Liver (tissue), 3 donors: Measurements from ENCODE around the gene AKT1S1.

ENCODE experiments used
- GABPA ChIP-seq, 2 donors: IDR thresholded peaks in 1 of 2; conservative IDR thresholded peaks in 1 of 2; 2 replicates each; pipeline ENCODE4 v1.6.1; 2016; ENCODE audit warnings: antibody characterized with exemption in 2 of 2, mild to moderate bottlenecking in 1 of 2, moderate library complexity in 1 of 2
- TF ChIP-seq, protein P1 (sequence below): IDR thresholded peaks from 2 replicates; pipeline ENCODE4 v1.6.1; 2016; ENCODE audit warnings: antibody characterized with exemption
- TF ChIP-seq, protein P2 (sequence below): IDR thresholded peaks from 2 replicates; pipeline ENCODE4 v1.6.1; 2016; ENCODE audit warnings: antibody characterized with exemption
- TF ChIP-seq, protein P3 (sequence below): fragments of 150-350 bp; IDR thresholded peaks from 2 replicates; pipeline ENCODE4 v1.5.1; 2017; ENCODE audit warnings: improper control_type of control experiment, low read depth, low read length; ENCODE audit not compliant: missing input control
- donor health status: healthy.
- donor health status: healthy.

DNA sequence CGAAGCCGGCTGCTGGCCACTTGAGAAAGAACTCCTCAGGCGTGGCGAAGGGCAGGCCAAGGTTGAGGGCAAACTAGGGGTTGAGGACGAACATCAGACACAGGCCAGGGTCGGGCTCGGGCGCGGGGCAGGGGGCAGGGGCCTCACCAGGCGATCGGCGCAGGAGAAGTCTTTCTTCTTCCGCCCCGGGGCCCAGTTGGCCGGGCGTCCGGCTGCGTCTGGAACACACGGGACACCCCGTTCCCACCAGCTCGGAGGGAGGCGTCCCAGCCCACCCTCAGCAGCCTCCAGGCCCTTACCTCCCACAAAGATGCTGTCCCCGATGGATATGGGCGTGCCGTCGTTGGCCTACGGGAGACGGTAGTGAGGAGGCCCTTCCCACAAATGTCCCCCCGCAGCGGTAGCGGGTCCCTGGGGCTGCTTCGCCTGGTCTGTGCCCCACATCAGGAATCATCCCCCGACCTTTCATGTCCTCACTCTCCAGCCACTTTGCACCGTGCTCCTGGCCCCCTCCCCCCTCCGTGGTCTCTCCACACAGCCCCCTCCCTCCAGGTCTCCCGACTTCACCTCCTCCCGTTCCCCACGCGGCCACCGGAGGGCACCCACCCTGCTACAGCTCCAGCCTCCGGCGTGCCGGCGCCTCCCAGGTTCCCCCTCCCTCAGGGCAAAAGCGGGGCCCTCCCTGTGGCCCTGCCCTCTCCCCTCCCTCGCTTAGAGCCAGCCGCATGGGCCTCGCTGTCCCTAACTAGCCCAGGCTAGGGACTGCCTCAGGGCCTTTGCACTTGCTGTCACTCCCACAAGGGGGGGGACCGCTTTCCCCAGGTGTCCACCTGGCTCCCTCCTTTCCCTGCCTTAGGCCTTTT, 14.5 kb downstream of the AKT1S1 start:
- no peak for TF ChIP-seq GABPA (IDR thresholded peaks at IDR 0.05 in 1 of 2, conservative IDR thresholded peaks at IDR 0.05 in 1 of 2)
- TF ChIP-seq, protein P1, sequence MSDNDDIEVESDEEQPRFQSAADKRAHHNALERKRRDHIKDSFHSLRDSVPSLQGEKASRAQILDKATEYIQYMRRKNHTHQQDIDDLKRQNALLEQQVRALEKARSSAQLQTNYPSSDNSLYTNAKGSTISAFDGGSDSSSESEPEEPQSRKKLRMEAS, result no peak
- TF ChIP-seq, protein P2, sequence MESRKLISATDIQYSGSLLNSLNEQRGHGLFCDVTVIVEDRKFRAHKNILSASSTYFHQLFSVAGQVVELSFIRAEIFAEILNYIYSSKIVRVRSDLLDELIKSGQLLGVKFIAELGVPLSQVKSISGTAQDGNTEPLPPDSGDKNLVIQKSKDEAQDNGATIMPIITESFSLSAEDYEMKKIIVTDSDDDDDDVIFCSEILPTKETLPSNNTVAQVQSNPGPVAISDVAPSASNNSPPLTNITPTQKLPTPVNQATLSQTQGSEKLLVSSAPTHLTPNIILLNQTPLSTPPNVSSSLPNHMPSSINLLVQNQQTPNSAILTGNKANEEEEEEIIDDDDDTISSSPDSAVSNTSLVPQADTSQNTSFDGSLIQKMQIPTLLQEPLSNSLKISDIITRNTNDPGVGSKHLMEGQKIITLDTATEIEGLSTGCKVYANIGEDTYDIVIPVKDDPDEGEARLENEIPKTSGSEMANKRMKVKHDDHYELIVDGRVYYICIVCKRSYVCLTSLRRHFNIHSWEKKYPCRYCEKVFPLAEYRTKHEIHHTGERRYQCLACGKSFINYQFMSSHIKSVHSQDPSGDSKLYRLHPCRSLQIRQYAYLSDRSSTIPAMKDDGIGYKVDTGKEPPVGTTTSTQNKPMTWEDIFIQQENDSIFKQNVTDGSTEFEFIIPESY, result no peak
- TF ChIP-seq, protein P3, sequence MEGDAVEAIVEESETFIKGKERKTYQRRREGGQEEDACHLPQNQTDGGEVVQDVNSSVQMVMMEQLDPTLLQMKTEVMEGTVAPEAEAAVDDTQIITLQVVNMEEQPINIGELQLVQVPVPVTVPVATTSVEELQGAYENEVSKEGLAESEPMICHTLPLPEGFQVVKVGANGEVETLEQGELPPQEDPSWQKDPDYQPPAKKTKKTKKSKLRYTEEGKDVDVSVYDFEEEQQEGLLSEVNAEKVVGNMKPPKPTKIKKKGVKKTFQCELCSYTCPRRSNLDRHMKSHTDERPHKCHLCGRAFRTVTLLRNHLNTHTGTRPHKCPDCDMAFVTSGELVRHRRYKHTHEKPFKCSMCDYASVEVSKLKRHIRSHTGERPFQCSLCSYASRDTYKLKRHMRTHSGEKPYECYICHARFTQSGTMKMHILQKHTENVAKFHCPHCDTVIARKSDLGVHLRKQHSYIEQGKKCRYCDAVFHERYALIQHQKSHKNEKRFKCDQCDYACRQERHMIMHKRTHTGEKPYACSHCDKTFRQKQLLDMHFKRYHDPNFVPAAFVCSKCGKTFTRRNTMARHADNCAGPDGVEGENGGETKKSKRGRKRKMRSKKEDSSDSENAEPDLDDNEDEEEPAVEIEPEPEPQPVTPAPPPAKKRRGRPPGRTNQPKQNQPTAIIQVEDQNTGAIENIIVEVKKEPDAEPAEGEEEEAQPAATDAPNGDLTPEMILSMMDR, result no peak
